Tibial nerve (tissue), 4 donors: ENCODE data around the gene UBE2E2. TPM values are rescaled to one million over a fixed set of nuclear protein-coding genes. Genes with fewer than 3 reads are reported as not detected.
"Not testable (repeated sequence)": the region's sequence is repeated elsewhere in the genome, so short reads cannot be mapped to it uniquely, and the experiment has no call there.

Experiments used
- DNase-seq, 2 donors: peaks; one replicate each; pipeline ENCODE4 v3.0.0-alpha.2; 2019; ENCODE audit warnings: low spot score in 2 of 2
- H3K27ac ChIP-seq, 4 donors: fragments of 200-600 bp; sonication (generic) in 3 of 4; one replicate each; pipeline ENCODE4 v1.5.1; 2017 to 2019; ENCODE audit warnings: mild to moderate bottlenecking in 1 of 4
- H3K27me3 ChIP-seq, 2 donors: fragments of 200-600 bp; sonication (generic) in 1 of 2; one replicate each; pipeline versions ENCODE4 v1.5.1 to v1.6.0; 2017 to 2019
- H3K36me3 ChIP-seq, 3 donors: fragments of 200-600 bp; sonication (generic); one replicate each; pipeline ENCODE4 v1.5.1; 2018 to 2019
- H3K4me1 ChIP-seq, 4 donors: fragments of 200-600 bp; sonication (generic) in 3 of 4; one replicate each; pipeline ENCODE4 v1.5.1; 2017 to 2019
- H3K4me3 ChIP-seq, 4 donors: fragments of 200-600 bp; sonication (generic) in 3 of 4; one replicate each; pipeline ENCODE4 v1.5.1; 2017 to 2019; ENCODE audit warnings: mild to moderate bottlenecking in 1 of 4, moderate library complexity in 1 of 4
- H3K9me3 ChIP-seq, 4 donors: fragments of 200-600 bp; sonication (generic) in 3 of 4; one replicate each; pipeline ENCODE4 v1.5.1; 2017 to 2019
- CTCF ChIP-seq, 5 experiments: fragments of 200-600 bp in 3 of 5; fragments of 450-650 bp in 2 of 5; sonication (generic) in 3 of 5; IDR thresholded peaks; one replicate each; pipeline ENCODE4 v1.5.1; 2016 to 2019; ENCODE audit warnings: antibody characterized with exemption in 5 of 5, mild to moderate bottlenecking in 3 of 5, moderate library complexity in 2 of 5
- EP300 ChIP-seq, 2 donors: sonication (generic); formaldehyde crosslinking; IDR thresholded peaks; one replicate each; pipeline ENCODE4 v1.6.1; 2017; ENCODE audit warnings: antibody characterized with exemption in 2 of 2, mild to moderate bottlenecking in 1 of 2
- POLR2A ChIP-seq, 2 donors: fragments of 450-650 bp; IDR thresholded peaks; one replicate each; pipeline ENCODE4 v1.6.1; 2017; ENCODE audit warnings: antibody characterized with exemption in 2 of 2, mild to moderate bottlenecking in 2 of 2, moderate library complexity in 2 of 2
- WGBS, 2 donors: methylation state at CpG; one replicate each; pipeline ENCODE4 v1.1.5; 2018; 5-methylcytosine and 5-hydroxymethylcytosine counted together
- total RNA-seq, 4 donors: library from RNA; depleted of rRNA; stranded (reverse); fragments of >200 nt; gene quantifications; one replicate each; pipeline ENCODE4 v1.1.0, GENCODE V29; 2016

The UBE2E2 gene
- total RNA-seq, 4 donors from 2014 or later = 67.1 to 222 (median 130) TPM

GRCh38 chr3:23608650-23609049 lies 405.5 kb downstream of the UBE2E2 start:
- H3K4me1 ChIP-seq = peaks cover 0 to 14% (median 12%) of the 10 kb centered on the region in 4 donors
- H3K36me3 ChIP-seq = no peaks in the 10 kb centered on the region
- TF ChIP-seq CTCF (IDR thresholded peaks at IDR 0.05) (no peak), POLR2A (IDR thresholded peaks at IDR 0.05) (no peak), EP300 (IDR thresholded peaks at IDR 0.05) (no peak)
- WGBS, 2 donors = 97 to 100% methylated on average over 2 of the region's 2 CpGs
- H3K4me3 ChIP-seq = no peak overlapping the region
- no peak overlapping the region for H3K27ac ChIP-seq
- H3K27me3 ChIP-seq = no peaks in the 10 kb centered on the region
- H3K9me3 ChIP-seq = no peaks in the 10 kb centered on the region
- no peak for DNase-seq

- no peaks in the 10 kb centered on the region for H3K9me3 ChIP-seq
- H3K4me1 ChIP-seq = peaks cover 0 to 14% (median 12%) of the 10 kb centered on the region in 4 donors
- no peaks in the 10 kb centered on the region for H3K36me3 ChIP-seq
- H3K4me3 ChIP-seq = peak overlapping the region in 2 of 4 donors; percentile 20 to 31
- no peaks in the 10 kb centered on the region for H3K27me3 ChIP-seq
- DNase-seq = peak; percentile 58 to 64
- WGBS, 2 donors = 9 to 10% methylated on average over 13 of the region's 13 CpGs
- TF ChIP-seq POLR2A (IDR thresholded peaks at IDR 0.05) (no peak), EP300 (IDR thresholded peaks at IDR 0.05) (no peak), CTCF (IDR thresholded peaks at IDR 0.05) (no peak)
- H3K27ac ChIP-seq = peak overlapping the region; percentile 22 to 77 (median 58)
Measured at GRCh38 chr3:23611737-23612295, 408.7 kb downstream of the UBE2E2 start.

GRCh38 chr3:23612296-23612891 lies 409.3 kb downstream of the UBE2E2 start:
- H3K27ac ChIP-seq = peak overlapping the region; percentile 22 to 77 (median 58)
- H3K4me3 ChIP-seq = peak overlapping the region in 3 of 4 donors; percentile 1 to 31 (median 20)
- 51% methylated on average over 15 of the region's 15 CpGs for WGBS, 2 donors

GRCh38 chr3:23615068-23615467 lies 411.9 kb downstream of the UBE2E2 start:
- H3K27me3 ChIP-seq = no peaks in the 10 kb centered on the region
- H3K36me3 ChIP-seq = no peaks in the 10 kb centered on the region
- H3K9me3 ChIP-seq = no peaks in the 10 kb centered on the region
- TF ChIP-seq CTCF (IDR thresholded peaks at IDR 0.05) (no peak), EP300 (IDR thresholded peaks at IDR 0.05) (no peak), POLR2A (IDR thresholded peaks at IDR 0.05) (no peak)
- no peak overlapping the region for H3K4me3 ChIP-seq
- 89 to 96% methylated on average over 5 of the region's 5 CpGs for WGBS, 2 donors
- peaks cover 0 to 14% (median 12%) of the 10 kb centered on the region in 4 donors for H3K4me1 ChIP-seq
- no peak for DNase-seq
- no peak overlapping the region for H3K27ac ChIP-seq

More at GRCh38 chr3:23612296-23612891, 409.3 kb downstream of the UBE2E2 start:
- H3K27me3 ChIP-seq = no peaks in the 10 kb centered on the region
- H3K9me3 ChIP-seq = no peaks in the 10 kb centered on the region
- no peak for DNase-seq
- TF ChIP-seq POLR2A (IDR thresholded peaks at IDR 0.05) (no peak), CTCF (IDR thresholded peaks at IDR 0.05) (no peak), EP300 (IDR thresholded peaks at IDR 0.05) (no peak)
- no peaks in the 10 kb centered on the region for H3K36me3 ChIP-seq
- peaks cover 0 to 14% (median 12%) of the 10 kb centered on the region in 4 donors for H3K4me1 ChIP-seq

GRCh38 chr3:23618475-23618874 lies 415.3 kb downstream of the UBE2E2 start:
- not testable (repeated sequence) for H3K4me3 ChIP-seq, H3K36me3 ChIP-seq, H3K4me1 ChIP-seq, H3K9me3 ChIP-seq, DNase-seq, H3K27ac ChIP-seq, H3K27me3 ChIP-seq
- 95 to 99% methylated on average over 2 of the region's 2 CpGs for WGBS, 2 donors
